NCI-H2107 treated with DMSO at 0.1 percent for 48 hours (cell line): ENCODE data around the gene HOMER3.
"Not testable (repeated sequence)": the region's sequence is repeated elsewhere in the genome, so short reads cannot be mapped to it uniquely, and the experiment has no call there.

ENCODE experiments used
- DNase-seq: peaks from one replicate; lab custom pipeline; 2025; ENCODE audit not compliant: unreplicated experiment; lab: John Stamatoyannopoulos, UW

HOMER3 gene

GRCh38 chr19:18954094-18954493, 13.1 kb upstream of the HOMER3 start:
- DNase-seq = no peak

- not testable (repeated sequence) for DNase-seq
Observed at GRCh38 chr19:18952364-18953003, 11.5 kb upstream of the HOMER3 start.

GRCh38 chr19:18951721-18952281, 10.8 kb upstream of the HOMER3 start:
- no peak for DNase-seq

- DNase-seq = no peak
Observed at GRCh38 chr19:18949858-18950257, 8.8 kb upstream of the HOMER3 start.

- DNase-seq = no peak
Observed at GRCh38 chr19:18948976-18949356, 7.9 kb upstream of the HOMER3 start.

- no peak for DNase-seq
Observed at GRCh38 chr19:18948075-18948975, 7.3 kb upstream of the HOMER3 start.

- no peak for DNase-seq
Observed at GRCh38 chr19:18946918-18947317, 5.9 kb upstream of the HOMER3 start.

GRCh38 chr19:18946335-18946734, 5.3 kb upstream of the HOMER3 start:
- DNase-seq = no peak

GRCh38 chr19:18945297-18945696, 4.3 kb upstream of the HOMER3 start:
- DNase-seq = no peak

GRCh38 chr19:18943465-18943864, 2.4 kb upstream of the HOMER3 start:
- no peak for DNase-seq

GRCh38 chr19:18942692-18943091, 1.7 kb upstream of the HOMER3 start:
- no peak for DNase-seq

- no peak for DNase-seq
Observed at GRCh38 chr19:18941628-18942354, 774 bp upstream of the HOMER3 start.

GRCh38 chr19:18939922-18940768, 872 bp downstream of the HOMER3 start:
- DNase-seq = no peak

GRCh38 chr19:18939163-18939562, 1.9 kb downstream of the HOMER3 start:
- no peak for DNase-seq

- no peak for DNase-seq
Observed at GRCh38 chr19:18933297-18933696, 7.7 kb downstream of the HOMER3 start.

- DNase-seq = no peak
Observed at GRCh38 chr19:18932216-18932841, 8.7 kb downstream of the HOMER3 start.

- DNase-seq = no peak
Observed at GRCh38 chr19:18931316-18932162, 9.5 kb downstream of the HOMER3 start.

GRCh38 chr19:18929311-18929710, 11.7 kb downstream of the HOMER3 start:
- DNase-seq = no peak
